Measurements from ENCODE around the gene TNK1. TPM values are rescaled to one million over a fixed set of nuclear protein-coding genes. Genes with fewer than 3 reads are reported as not detected.
A peak's percentile ranks its signal among the peaks of the same experiment; 100 is the strongest.

The TNK1 gene
- total RNA-seq, 4 donors from 2014 or later = 13.0 to 25.4 (median 19.7) TPM

DNA sequence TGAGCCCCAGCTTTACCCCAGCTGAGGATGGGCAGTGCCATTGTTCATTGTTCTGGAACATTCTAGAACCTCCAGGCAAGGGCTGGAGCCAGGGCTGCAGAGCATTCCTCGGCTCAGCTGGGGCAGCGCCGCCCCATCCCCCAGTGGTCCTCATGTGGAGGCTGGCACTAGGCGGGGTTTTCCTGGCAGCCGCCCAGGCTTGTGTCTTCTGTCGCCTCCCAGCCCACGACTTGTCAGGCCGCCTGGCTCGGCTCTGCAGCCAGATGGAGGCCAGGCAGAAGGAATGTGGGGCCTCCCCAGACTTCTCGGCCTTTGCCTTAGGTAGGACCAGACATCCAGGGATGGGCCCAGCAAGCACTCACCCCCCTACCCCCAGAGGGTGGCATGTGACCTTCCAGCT is 25.8 kb upstream of the TNK1 start, which contains the start of gene TMEM95:
TSS of gene TMEM95 (plus strand) at position 104 of the 400 bp plus-strand sequence. CDS start at position 153, 49 bp downstream.
- intact Hi-C loops (cut with DNase I; ENCODE audit: low total_unique reads) = loop anchor here (10.0 kb wide), 1 partner anchor 200 kb away; the partner anchor contains the start of gene TNFSF13
- no peak within 1 kb of the TSS for H3K4me3 ChIP-seq (ENCODE audit: low read depth, poor library complexity, severe bottlenecking)
- WGBS, 2 donors = 39 to 48% methylated on average over 10 of the region's 10 CpGs
- no peak for TF ChIP-seq POLR2A (IDR thresholded peaks at IDR 0.05)
- TF ChIP-seq, protein P1, sequence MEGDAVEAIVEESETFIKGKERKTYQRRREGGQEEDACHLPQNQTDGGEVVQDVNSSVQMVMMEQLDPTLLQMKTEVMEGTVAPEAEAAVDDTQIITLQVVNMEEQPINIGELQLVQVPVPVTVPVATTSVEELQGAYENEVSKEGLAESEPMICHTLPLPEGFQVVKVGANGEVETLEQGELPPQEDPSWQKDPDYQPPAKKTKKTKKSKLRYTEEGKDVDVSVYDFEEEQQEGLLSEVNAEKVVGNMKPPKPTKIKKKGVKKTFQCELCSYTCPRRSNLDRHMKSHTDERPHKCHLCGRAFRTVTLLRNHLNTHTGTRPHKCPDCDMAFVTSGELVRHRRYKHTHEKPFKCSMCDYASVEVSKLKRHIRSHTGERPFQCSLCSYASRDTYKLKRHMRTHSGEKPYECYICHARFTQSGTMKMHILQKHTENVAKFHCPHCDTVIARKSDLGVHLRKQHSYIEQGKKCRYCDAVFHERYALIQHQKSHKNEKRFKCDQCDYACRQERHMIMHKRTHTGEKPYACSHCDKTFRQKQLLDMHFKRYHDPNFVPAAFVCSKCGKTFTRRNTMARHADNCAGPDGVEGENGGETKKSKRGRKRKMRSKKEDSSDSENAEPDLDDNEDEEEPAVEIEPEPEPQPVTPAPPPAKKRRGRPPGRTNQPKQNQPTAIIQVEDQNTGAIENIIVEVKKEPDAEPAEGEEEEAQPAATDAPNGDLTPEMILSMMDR (IDR thresholded peaks at IDR 0.05) = no peak
- DNase-seq (ENCODE audit: low spot score in 2 of 2) = peak; percentile 43 to 90

DNA sequence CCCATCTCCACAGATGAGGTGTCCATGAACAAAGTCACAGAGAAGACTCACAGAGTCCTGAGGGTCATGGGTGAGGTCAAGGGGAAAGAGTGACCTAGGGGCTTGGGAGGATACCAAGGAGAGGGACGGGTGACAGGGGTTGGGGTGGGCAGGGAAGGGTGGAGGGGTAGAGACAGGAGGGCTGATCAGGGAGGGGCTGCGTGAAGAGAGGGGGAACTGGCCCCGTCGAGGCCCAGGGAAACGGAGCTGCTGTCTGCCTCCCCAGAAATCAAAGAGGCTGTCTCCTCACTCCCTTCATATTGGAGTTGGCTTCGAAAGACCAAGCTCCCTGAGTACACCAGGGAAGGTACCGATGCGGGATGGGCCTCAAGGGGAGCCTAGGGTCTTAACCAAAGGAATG is 25.3 kb upstream of the TNK1 start:
- WGBS, 2 donors = 74 to 78% methylated on average over 8 of the region's 8 CpGs
- no peak overlapping the region for H3K4me3 ChIP-seq (ENCODE audit: low read depth, poor library complexity, severe bottlenecking)
- TF ChIP-seq, protein P1 (IDR thresholded peaks at IDR 0.05) = no peak
- TF ChIP-seq POLR2A (IDR thresholded peaks at IDR 0.05) = no peak
- DNase-seq (ENCODE audit: low spot score in 2 of 2) = no peak
- intact Hi-C loops (cut with DNase I; ENCODE audit: low total_unique reads) = loop anchor here (10.0 kb wide), 1 partner anchor 199 kb away; the partner anchor contains the start of gene TNFSF13

DNA sequence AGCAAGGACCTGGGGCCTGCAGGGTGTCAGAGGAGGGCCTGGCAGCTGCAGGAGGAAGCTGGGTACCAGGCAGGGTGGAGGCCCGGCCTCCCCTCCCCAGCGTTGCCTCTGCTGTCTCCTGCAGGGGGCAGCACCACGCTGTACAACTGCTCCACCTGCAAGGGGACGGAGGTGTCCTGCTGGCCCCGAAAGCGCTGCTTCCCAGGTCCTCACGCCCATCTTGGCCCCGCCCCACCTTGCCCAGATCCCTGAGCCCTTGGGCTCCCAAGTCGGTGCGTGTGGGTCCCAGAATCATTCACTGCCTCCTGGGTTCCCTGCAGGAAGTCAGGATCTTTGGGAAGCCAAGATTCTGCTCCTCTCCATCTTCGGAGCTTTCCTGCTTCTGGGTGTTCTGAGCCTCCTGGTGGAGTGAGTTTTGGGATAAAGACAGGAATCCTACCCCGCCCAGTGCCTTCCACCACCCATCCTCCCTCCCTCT is 24.8 kb upstream of the TNK1 start:
- intact Hi-C loops (cut with DNase I; ENCODE audit: low total_unique reads) = loop anchor here (10.0 kb wide), 1 partner anchor 199 kb away; the partner anchor contains the start of gene TNFSF13
- no peak overlapping the region for H3K4me3 ChIP-seq (ENCODE audit: low read depth, poor library complexity, severe bottlenecking)

DNA sequence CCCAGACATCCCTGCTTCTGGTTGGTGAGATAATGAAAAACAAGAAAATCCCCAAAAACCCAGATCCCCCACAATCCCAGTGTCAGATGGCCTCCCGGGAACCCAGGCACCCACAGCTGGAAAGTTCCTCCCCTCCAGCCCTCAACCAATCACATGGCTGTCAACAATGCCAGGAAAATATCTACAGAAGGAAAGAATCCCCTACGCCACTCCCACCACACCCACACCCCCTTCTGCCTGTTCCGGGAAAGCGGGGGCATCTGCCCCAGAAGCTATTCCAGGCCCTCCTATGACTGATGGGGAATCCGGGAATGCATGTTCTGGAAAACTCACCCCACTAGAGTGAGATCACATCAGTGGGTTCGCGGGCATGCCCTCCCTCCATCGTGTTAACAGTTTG is 24.1 kb upstream of the TNK1 start:
- H3K4me3 ChIP-seq (ENCODE audit: low read depth, poor library complexity, severe bottlenecking) = no peak overlapping the region
- intact Hi-C loops (cut with DNase I; ENCODE audit: low total_unique reads) = loop anchor here (10.0 kb wide), 1 partner anchor 198 kb away; the partner anchor contains the start of gene TNFSF13
- 50 to 56% methylated on average over 8 of the region's 8 CpGs for WGBS, 2 donors
- no peak for DNase-seq (ENCODE audit: low spot score in 2 of 2)
- TF ChIP-seq, protein P1 (IDR thresholded peaks at IDR 0.05) = no peak
- no peak for TF ChIP-seq POLR2A (IDR thresholded peaks at IDR 0.05)

More for the DNA sequence above, 24.8 kb upstream of the TNK1 start:
- WGBS, 2 donors = 9 to 15% methylated on average over 9 of the region's 12 CpGs
- peak; percentile 77 to 96 for DNase-seq (ENCODE audit: low spot score in 2 of 2)
- TF ChIP-seq, protein P1 (IDR thresholded peaks at IDR 0.05) = peak in 1 of 3 donors; percentile 74
- no peak for TF ChIP-seq POLR2A (IDR thresholded peaks at IDR 0.05)

DNA sequence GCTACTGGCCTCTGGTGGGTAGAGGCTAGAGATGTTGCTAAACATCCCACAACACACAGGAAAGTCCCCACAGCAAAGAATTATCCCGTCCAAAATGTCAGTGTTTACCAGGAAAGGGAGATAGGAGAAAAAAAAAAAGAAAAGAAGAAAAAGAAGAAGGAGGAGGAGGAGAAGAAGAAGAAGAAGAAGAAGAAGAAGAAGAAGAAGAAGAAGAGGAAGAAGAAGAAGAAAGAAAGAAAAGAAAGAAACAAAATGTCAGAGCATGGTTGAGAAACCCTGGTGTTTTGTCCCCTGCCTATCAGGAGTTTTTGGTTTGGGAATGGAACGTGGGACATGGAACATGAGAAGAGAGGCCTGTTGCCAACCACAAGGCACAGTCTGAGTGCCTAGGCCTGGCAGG is 23.5 kb upstream of the TNK1 start:
- no peak overlapping the region for H3K4me3 ChIP-seq (ENCODE audit: low read depth, poor library complexity, severe bottlenecking)
- intact Hi-C loops (cut with DNase I; ENCODE audit: low total_unique reads) = loop anchor here (10.0 kb wide), 1 partner anchor 197 kb away; the partner anchor contains the start of gene TNFSF13
- TF ChIP-seq, protein P1 (IDR thresholded peaks at IDR 0.05) = no peak
- TF ChIP-seq POLR2A (IDR thresholded peaks at IDR 0.05) = no peak
- 54 to 57% methylated on average over 2 of the region's 2 CpGs for WGBS, 2 donors
- no peak for DNase-seq (ENCODE audit: low spot score in 2 of 2)
